Measurements from ENCODE around the gene RHEB. TPM values are rescaled to one million over a fixed set of nuclear protein-coding genes. Genes with fewer than 3 reads are reported as not detected.

Gene RHEB
- total and polyA plus RNA-seq, 2 donors (not counting 3 experiments of a cell fraction or from before 2014, with no cell fraction given), result 59.4 to 108 TPM

DNA sequence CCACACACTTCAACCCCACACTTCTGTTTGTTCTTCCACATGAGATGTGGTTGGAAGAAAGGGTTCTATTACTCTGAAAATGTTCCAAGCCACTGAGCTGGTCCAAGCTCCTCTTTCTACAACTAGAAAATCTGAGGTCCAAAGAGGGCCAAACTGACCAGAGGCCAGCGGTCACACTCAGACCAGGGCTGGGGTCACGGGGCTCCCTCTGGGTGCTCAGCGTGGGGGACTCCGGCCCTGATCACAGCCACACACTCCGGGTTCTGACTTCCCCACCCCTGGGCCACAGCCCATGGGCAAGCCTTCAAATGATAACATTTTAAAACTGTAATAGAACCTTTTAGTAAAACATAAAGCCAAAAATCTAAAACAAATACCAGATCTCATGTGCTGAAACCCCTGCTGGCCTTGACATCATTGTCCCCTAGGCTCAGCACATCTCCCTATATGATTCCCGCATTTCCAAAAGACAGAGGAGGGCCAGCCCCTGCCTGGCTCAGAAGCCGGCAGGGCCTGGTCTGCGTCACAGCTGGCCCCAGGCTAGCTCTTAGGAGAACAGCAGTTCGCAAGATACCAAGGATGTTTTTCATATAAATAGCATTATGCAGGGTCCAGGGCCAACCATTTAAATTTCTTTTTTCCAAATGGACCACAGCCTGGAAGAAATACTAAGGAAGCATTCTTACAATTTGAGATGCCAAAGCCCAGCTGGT, 83.1 kb downstream of the RHEB start:
- POLR2A ChIA-PET, result no interaction called here
- H3K9ac ChIP-seq (replicated peaks; ENCODE audit: extremely low read depth, insufficient read depth, low read length), result no peak overlapping the region
- H3K36me3 ChIP-seq (ENCODE audit: control insufficient read depth in 2 of 2, extremely low read depth in 1 of 2, insufficient read depth in 2 of 2, low read length in 2 of 2), result no peaks in the 10 kb centered on the region
- no peak overlapping the region for H3K4me3 ChIP-seq (replicated peaks in 1 of 3; ENCODE audit: insufficient read depth in 1 of 3, low read depth in 1 of 3, low read length in 3 of 3)
- DNase-seq (ENCODE audit: low read depth, low spot score) (no peak), FAIRE-seq (no peak)
- intact Hi-C loops (cut with micrococcal nuclease), result no loop called here
- H4K20me1 ChIP-seq (replicated peaks; ENCODE audit: control insufficient read depth, extremely low read depth, insufficient read depth, low read length), result no peaks in the 10 kb centered on the region
- CTCF ChIA-PET, result interaction anchor here (2.8 kb wide), 1 partner anchor 12 kb away, joined by 21 read pairs; no protein-coding TSS in a partner anchor
- BruUV-seq (replicated peaks), result no TSS peak
- no peaks in the 10 kb centered on the region for H3K9me1 ChIP-seq (replicated peaks; ENCODE audit: control insufficient read depth, extremely low read depth, insufficient read depth, low read length)
- no peaks in the 10 kb centered on the region for H3K9me3 ChIP-seq (replicated peaks; ENCODE audit: control insufficient read depth, insufficient read depth, low read length)
- no peak overlapping the region for H2AFZ ChIP-seq (ENCODE audit: low read depth, low read length)
- no peak overlapping the region for H3K27ac ChIP-seq (ENCODE audit: insufficient read depth, low read depth, low read length)
- H3K4me1 ChIP-seq (ENCODE audit: control insufficient read depth, extremely low read depth, insufficient read depth, low read length), result no peaks in the 10 kb centered on the region
- no peak overlapping the region for H3K4me2 ChIP-seq (ENCODE audit: insufficient read depth, low read length)
- TF ChIP-seq POLR2AphosphoS5 (IDR thresholded peaks at IDR 0.05; ENCODE audit: insufficient read depth, low read depth, low read length), result no peak
- peaks cover 18 to 27% of the 10 kb centered on the region in 2 experiments for H3K27me3 ChIP-seq (ENCODE audit: control insufficient read depth in 2 of 2, insufficient read depth in 2 of 2, low read length in 2 of 2)
- dilution Hi-C loops (cut with MboI; ENCODE audit: extremely low pct_ligation_motif_present, low sequenced_read_pairs), result no loop called here
- H3K79me2 ChIP-seq (ENCODE audit: control insufficient read depth, insufficient read depth, low read length), result no peaks in the 10 kb centered on the region

DNA sequence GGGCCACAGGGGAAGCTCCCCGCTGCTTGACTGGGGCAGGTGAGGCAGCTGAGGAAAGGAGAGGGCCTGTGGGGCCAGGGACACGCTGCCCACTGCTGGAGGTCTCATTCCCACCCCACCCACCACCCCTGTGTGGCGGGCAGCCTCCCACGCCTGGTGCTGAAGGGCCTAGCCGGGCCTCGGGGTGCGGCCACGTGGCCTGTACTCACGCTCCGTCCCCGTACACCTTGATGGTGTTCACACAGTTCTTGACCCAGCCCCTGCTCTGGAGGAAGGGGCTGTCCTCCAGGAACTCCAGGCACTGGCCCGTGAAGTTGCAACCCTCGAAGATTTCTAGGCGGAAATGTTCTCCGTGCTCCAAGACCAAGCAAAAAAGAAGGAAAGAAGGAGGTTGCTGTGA, 83.7 kb downstream of the RHEB start:
- POLR2A ChIA-PET, result no interaction called here
- no peak for FAIRE-seq
- CTCF ChIA-PET, result interaction anchor here (2.8 kb wide), 1 partner anchor 13 kb away, joined by 21 read pairs; no protein-coding TSS in a partner anchor

More for the DNA sequence above, 83.7 kb downstream of the RHEB start:
- dilution Hi-C loops (cut with MboI; ENCODE audit: extremely low pct_ligation_motif_present, low sequenced_read_pairs), result no loop called here
- H3K4me3 ChIP-seq (replicated peaks in 1 of 3; ENCODE audit: insufficient read depth in 1 of 3, low read depth in 1 of 3, low read length in 3 of 3), result no peak overlapping the region
- no peak overlapping the region for H2AFZ ChIP-seq (ENCODE audit: low read depth, low read length)
- no peak overlapping the region for H3K9ac ChIP-seq (replicated peaks; ENCODE audit: extremely low read depth, insufficient read depth, low read length)
- BruUV-seq (replicated peaks), result no TSS peak
- no peaks in the 10 kb centered on the region for H3K36me3 ChIP-seq (ENCODE audit: control insufficient read depth in 2 of 2, extremely low read depth in 1 of 2, insufficient read depth in 2 of 2, low read length in 2 of 2)
- intact Hi-C loops (cut with micrococcal nuclease), result no loop called here
- no peaks in the 10 kb centered on the region for H3K4me1 ChIP-seq (ENCODE audit: control insufficient read depth, extremely low read depth, insufficient read depth, low read length)
- H3K79me2 ChIP-seq (ENCODE audit: control insufficient read depth, insufficient read depth, low read length), result no peaks in the 10 kb centered on the region
- DNase-seq (ENCODE audit: low read depth, low spot score), result no peak
- no peak overlapping the region for H3K4me2 ChIP-seq (ENCODE audit: insufficient read depth, low read length)
- no peak overlapping the region for H3K27ac ChIP-seq (ENCODE audit: insufficient read depth, low read depth, low read length)
- no peaks in the 10 kb centered on the region for H3K9me1 ChIP-seq (replicated peaks; ENCODE audit: control insufficient read depth, extremely low read depth, insufficient read depth, low read length)
- H3K27me3 ChIP-seq (ENCODE audit: control insufficient read depth in 2 of 2, insufficient read depth in 2 of 2, low read length in 2 of 2), result peaks cover 14 to 20% of the 10 kb centered on the region in 2 experiments
- no peaks in the 10 kb centered on the region for H4K20me1 ChIP-seq (replicated peaks; ENCODE audit: control insufficient read depth, extremely low read depth, insufficient read depth, low read length)
- TF ChIP-seq JUN (IDR thresholded peaks at IDR 0.05; ENCODE audit: borderline replicate concordance, insufficient read depth, insufficient read length, low read depth), result no peak
- no peak for TF ChIP-seq POLR2A (IDR thresholded peaks at IDR 0.05; ENCODE audit: low read depth, low read length)
- TF ChIP-seq FOS (IDR thresholded peaks at IDR 0.05; ENCODE audit: borderline replicate concordance, insufficient read depth, low read length), result no peak
- no peak for TF ChIP-seq EZH2 (IDR thresholded peaks at IDR 0.05; ENCODE audit: borderline replicate concordance, low read depth, low read length, severe bottlenecking)
- TF ChIP-seq POLR2AphosphoS5 (IDR thresholded peaks at IDR 0.05; ENCODE audit: insufficient read depth, low read depth, low read length), result no peak
- TF ChIP-seq GATA2 (IDR thresholded peaks at IDR 0.05; ENCODE audit: insufficient read depth, insufficient read length, low read depth, low read length), result no peak
- TF ChIP-seq, protein P1, sequence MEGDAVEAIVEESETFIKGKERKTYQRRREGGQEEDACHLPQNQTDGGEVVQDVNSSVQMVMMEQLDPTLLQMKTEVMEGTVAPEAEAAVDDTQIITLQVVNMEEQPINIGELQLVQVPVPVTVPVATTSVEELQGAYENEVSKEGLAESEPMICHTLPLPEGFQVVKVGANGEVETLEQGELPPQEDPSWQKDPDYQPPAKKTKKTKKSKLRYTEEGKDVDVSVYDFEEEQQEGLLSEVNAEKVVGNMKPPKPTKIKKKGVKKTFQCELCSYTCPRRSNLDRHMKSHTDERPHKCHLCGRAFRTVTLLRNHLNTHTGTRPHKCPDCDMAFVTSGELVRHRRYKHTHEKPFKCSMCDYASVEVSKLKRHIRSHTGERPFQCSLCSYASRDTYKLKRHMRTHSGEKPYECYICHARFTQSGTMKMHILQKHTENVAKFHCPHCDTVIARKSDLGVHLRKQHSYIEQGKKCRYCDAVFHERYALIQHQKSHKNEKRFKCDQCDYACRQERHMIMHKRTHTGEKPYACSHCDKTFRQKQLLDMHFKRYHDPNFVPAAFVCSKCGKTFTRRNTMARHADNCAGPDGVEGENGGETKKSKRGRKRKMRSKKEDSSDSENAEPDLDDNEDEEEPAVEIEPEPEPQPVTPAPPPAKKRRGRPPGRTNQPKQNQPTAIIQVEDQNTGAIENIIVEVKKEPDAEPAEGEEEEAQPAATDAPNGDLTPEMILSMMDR (IDR thresholded peaks at IDR 0.05; ENCODE audit: extremely low read depth in 1 of 2, insufficient read depth in 1 of 2, low read depth in 1 of 2, low read length in 2 of 2), result no peak
- TF ChIP-seq, protein P2, sequence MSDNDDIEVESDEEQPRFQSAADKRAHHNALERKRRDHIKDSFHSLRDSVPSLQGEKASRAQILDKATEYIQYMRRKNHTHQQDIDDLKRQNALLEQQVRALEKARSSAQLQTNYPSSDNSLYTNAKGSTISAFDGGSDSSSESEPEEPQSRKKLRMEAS (IDR thresholded peaks at IDR 0.05; ENCODE audit: insufficient read depth, insufficient read length), result no peak
- no peak for TF ChIP-seq MYC (IDR thresholded peaks at IDR 0.05; ENCODE audit: low read depth, low read length)
- no peaks in the 10 kb centered on the region for H3K9me3 ChIP-seq (replicated peaks; ENCODE audit: control insufficient read depth, insufficient read depth, low read length)

Measured in endothelial cell of umbilical vein (primary cell).